GM21528 (cell line): ENCODE measurements around the gene MT4.

Experiments used
- ATAC-seq: cut with Tn5 transposase; IDR thresholded peaks from one replicate; pipeline ENCODE4 v1.9.1; 2021; ENCODE audit warnings: mild to moderate bottlenecking, moderate library complexity; ENCODE audit not compliant: unreplicated experiment, low FRiP score

The MT4 gene

DNA sequence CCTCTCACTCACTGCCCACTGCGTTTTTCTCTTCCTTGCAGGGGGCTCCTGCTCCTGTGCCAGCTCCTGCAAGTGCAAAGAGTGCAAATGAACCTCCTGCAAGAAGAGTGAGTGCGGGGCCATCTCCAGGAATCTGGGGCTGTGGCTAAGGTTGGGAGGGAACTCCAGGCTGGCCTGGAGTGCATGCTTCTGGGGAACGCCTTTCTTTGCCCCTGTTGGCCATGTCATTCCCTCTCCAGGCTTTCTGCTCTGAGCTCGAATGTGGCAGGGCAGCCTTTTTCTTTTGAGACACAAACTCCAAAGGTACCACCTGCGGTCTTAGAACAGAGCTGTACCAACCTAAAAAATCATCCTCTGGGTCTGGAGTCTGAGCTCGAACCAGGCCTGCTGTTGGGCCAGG lies 53.3 kb downstream of the MT4 start:
- no peak for ATAC-seq
